ENCODE data around the gene SLC23A1. TPM values are rescaled to one million over a fixed set of nuclear protein-coding genes. Genes with fewer than 3 reads are reported as not detected.

Gene SLC23A1
- total RNA-seq (2022; extraction: Qiagen RNA extraction; ENCODE audit: low read depth) = 0.87 to 1.6 TPM (median 1.3 TPM) in 5 replicates

GRCh38 chr5:139383275-139383992, at the start of gene SLC23A1:
TSS of gene SLC23A1 (minus strand) at chr5:139383297. CDS start at chr5:139383253, 44 bp downstream.

GRCh38 chr5:139403787-139404483, 20.8 kb upstream of the SLC23A1 start, which contains the start of gene SPATA24:
TSS of gene SPATA24 (minus strand) at chr5:139404089. CDS start at chr5:139404060, 29 bp downstream.

GRCh38 chr5:139394654-139395566, 11.8 kb upstream of the SLC23A1 start, which contains the start of gene PROB1:
TSS of gene PROB1 (minus strand) at chr5:139395104. CDS start at chr5:139395081, 23 bp downstream.

GRCh38 chr5:139389701-139390638, 6.9 kb upstream of the SLC23A1 start, which contains the start of gene MZB1:
TSS of gene MZB1 (minus strand) at chr5:139389913. CDS start at chr5:139389856, 57 bp downstream.

DNA sequence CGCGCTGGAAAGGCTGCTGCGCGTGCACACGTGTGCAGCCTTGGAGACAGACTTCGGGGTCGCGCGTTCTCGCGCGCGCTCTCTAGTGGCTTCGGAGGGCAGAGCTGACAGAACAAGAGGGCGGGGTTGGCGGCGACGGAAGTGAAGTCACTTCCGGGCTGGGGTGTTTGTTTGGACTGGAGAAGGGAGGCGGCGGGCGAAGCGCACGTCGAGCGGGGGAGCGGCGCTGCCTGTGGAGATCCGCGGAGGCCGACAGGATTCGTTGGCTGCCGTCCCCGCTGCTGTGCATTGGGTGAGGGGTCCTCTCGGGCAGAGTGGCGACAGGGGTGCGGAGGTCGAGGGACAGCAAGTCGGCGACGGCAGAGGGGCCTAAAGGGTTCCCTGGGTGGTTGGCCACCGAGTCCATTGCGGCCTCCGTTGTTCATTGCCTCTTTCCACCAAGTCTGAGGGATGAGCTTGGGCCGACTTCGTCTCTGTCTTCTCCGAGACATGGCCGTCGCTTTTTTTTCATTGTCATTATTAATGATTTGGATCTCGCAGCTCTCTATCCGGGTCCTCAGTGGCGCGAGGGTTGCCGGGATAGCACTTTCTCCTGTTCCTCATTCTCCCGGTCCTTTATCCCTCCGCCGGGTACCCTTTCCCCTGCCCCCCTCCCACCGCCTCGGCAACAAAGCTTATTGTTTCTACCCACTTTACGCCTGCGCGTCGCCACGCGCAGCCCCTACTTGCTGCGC, 41.2 kb downstream of the SLC23A1 start, which contains the start of gene PAIP2:
Gene PAIP2, plus strand, starts transcription at position 166 of the 734 bp plus-strand sequence. CDS start 21,931 bp downstream, outside the sequence.

Other genes starting within 250 kb of the SLC23A1 start
- gene SIL1, start 184.9 kb downstream of the SLC23A1 start, total RNA-seq (2022; extraction: Qiagen RNA extraction; ENCODE audit: low read depth) = 23.7 to 29.1 TPM (median 24.3 TPM) in 5 replicates
- gene MATR3, start 89.6 kb downstream of the SLC23A1 start, total RNA-seq (2022; extraction: Qiagen RNA extraction; ENCODE audit: low read depth) = 102 to 202 TPM (median 189 TPM) in 5 replicates
- gene PAIP2, start 41.4 kb downstream of the SLC23A1 start, total RNA-seq (2022; extraction: Qiagen RNA extraction; ENCODE audit: low read depth) = 84.0 to 112 TPM (median 91.8 TPM) in 5 replicates
- gene MZB1, start 6.6 kb upstream of the SLC23A1 start, total RNA-seq (2022; extraction: Qiagen RNA extraction; ENCODE audit: low read depth) = not detected in 5 replicates
- gene PROB1, start 11.8 kb upstream of the SLC23A1 start, total RNA-seq (2022; extraction: Qiagen RNA extraction; ENCODE audit: low read depth) = 0.19 to 0.34 TPM (median 0.27 TPM) in 5 replicates
- 4.1 to 6.0 TPM (median 5.0 TPM) in 5 replicates for gene SPATA24, start 20.8 kb upstream of the SLC23A1 start, total RNA-seq (2022; extraction: Qiagen RNA extraction; ENCODE audit: low read depth)
- gene DNAJC18, start 56.2 kb upstream of the SLC23A1 start, total RNA-seq (2022; extraction: Qiagen RNA extraction; ENCODE audit: low read depth) = 7.3 to 9.7 TPM (median 7.8 TPM) in 5 replicates
- not detected in 5 replicates for gene ECSCR, start 79.4 kb upstream of the SLC23A1 start, total RNA-seq (2022; extraction: Qiagen RNA extraction; ENCODE audit: low read depth)
- not detected in 5 replicates for gene SMIM33, start 87.7 kb upstream of the SLC23A1 start, total RNA-seq (2022; extraction: Qiagen RNA extraction; ENCODE audit: low read depth)
- gene STING1, start 99.5 kb upstream of the SLC23A1 start, total RNA-seq (2022; extraction: Qiagen RNA extraction; ENCODE audit: low read depth) = 0.85 to 1.4 TPM (median 0.98 TPM) in 5 replicates
- gene UBE2D2, start 178.0 kb upstream of the SLC23A1 start, total RNA-seq (2022; extraction: Qiagen RNA extraction; ENCODE audit: low read depth) = 108 to 160 TPM (median 157 TPM) in 5 replicates

Measured in A549 treated with RU486 at 1 μM for 4 hours (cell line).